RWPE2 (cell line): ENCODE results near the gene EEIG1.

Experiments
- ATAC-seq: fragments of 200-7000 bp; cut with Tn5 transposase; 3 replicates; pipeline ENCODE4 v1.9.1; 2021; ENCODE audit warnings: low read depth
- DNase-seq: peaks from one replicate; pipeline ENCODE4 v3.0.0-alpha.2; 2020; ENCODE audit warnings: low spot score
- H3K27ac ChIP-seq: fragments of 450-650 bp; 2 replicates; pipeline ENCODE4 v1.5.1; 2017; ENCODE audit warnings: mild to moderate bottlenecking; ENCODE audit not compliant: poor library complexity, severe bottlenecking
- H3K27me3 ChIP-seq: fragments of 250-450 bp; sonication (Bioruptor Pico); 2 replicates; pipeline ENCODE4 v1.5.1; 2021; ENCODE audit warnings: mild to moderate bottlenecking, moderate library complexity; ENCODE audit not compliant: insufficient read depth, poor library complexity, severe bottlenecking
- H3K36me3 ChIP-seq: fragments of 250-450 bp; sonication (Bioruptor Pico); 2 replicates; pipeline ENCODE4 v1.5.1; 2020; ENCODE audit warnings: low read depth, mild to moderate bottlenecking, moderate library complexity
- H3K4me1 ChIP-seq: fragments of 250-450 bp; sonication (Bioruptor Pico); 2 replicates; pipeline ENCODE4 v1.5.1; 2021; ENCODE audit warnings: mild to moderate bottlenecking, moderate library complexity; ENCODE audit not compliant: insufficient read depth, poor library complexity, severe bottlenecking
- H3K4me3 ChIP-seq: fragments of 250-450 bp; sonication (Bioruptor Pico); 2 replicates; pipeline ENCODE4 v1.5.1; 2021; ENCODE audit warnings: mild to moderate bottlenecking, moderate library complexity; ENCODE audit not compliant: severe bottlenecking
- H3K9me3 ChIP-seq: fragments of 250-450 bp; sonication (Bioruptor Pico); 2 replicates; pipeline ENCODE4 v1.5.1; 2021; ENCODE audit warnings: mild to moderate bottlenecking, moderate library complexity; ENCODE audit not compliant: severe bottlenecking
- CTCF ChIP-seq: fragments of 450-650 bp; IDR thresholded peaks from one replicate; pipeline ENCODE4 v1.5.1; 2017; ENCODE audit warnings: mild to moderate bottlenecking, moderate library complexity; ENCODE audit not compliant: poor library complexity, severe bottlenecking

Gene EEIG1

GRCh38 chr9:127942216-127943010 lies 38.4 kb downstream of the EEIG1 start:
- Histone ChIP-seq H3K36me3 (no peaks in the 10 kb centered on the region; the same call in 1 of the 2 replicates), H3K4me3 (no peak overlapping the region), H3K9me3 (no peaks in the 10 kb centered on the region), H3K27me3 (no peaks in the 10 kb centered on the region), H3K27ac (no peak overlapping the region), H3K4me1 (no peaks in the 10 kb centered on the region)
- no peak for DNase-seq
- peak; percentile 76 for TF ChIP-seq CTCF
- ATAC-seq, result peak; percentile 62

- Histone ChIP-seq H3K27me3 (no peaks in the 10 kb centered on the region), H3K4me1 (no peaks in the 10 kb centered on the region), H3K9me3 (no peaks in the 10 kb centered on the region), H3K36me3 (no peaks in the 10 kb centered on the region; the same call in 1 of the 2 replicates), H3K27ac (no peak overlapping the region), H3K4me3 (no peak overlapping the region)
- ATAC-seq (no peak), DNase-seq (no peak)
- no peak for TF ChIP-seq CTCF
Observed at GRCh38 chr9:127941961-127942215, 38.9 kb downstream of the EEIG1 start.

- no peaks in the 10 kb centered on the region for H3K9me3 ChIP-seq
- no peaks in the 10 kb centered on the region for H3K27me3 ChIP-seq
- no peak overlapping the region for H3K27ac ChIP-seq
- no peak overlapping the region for H3K4me3 ChIP-seq
- H3K36me3 ChIP-seq, result no peaks in the 10 kb centered on the region; the same call in 1 of the 2 replicates
- ATAC-seq, result no peak
- DNase-seq, result no peak
- peaks cover 2% of the 10 kb centered on the region for H3K4me1 ChIP-seq
- no peak for TF ChIP-seq CTCF
Observed at GRCh38 chr9:127941062-127941960, 39.5 kb downstream of the EEIG1 start.

- Histone ChIP-seq H3K9me3 (no peaks in the 10 kb centered on the region), H3K36me3 (no peaks in the 10 kb centered on the region; the same call in 1 of the 2 replicates), H3K4me3 (no peak overlapping the region), H3K4me1 (peaks cover 6% of the 10 kb centered on the region), H3K27ac (no peak overlapping the region), H3K27me3 (no peaks in the 10 kb centered on the region)
- no peak for ATAC-seq
- DNase-seq, result no peak
- no peak for TF ChIP-seq CTCF
Observed at GRCh38 chr9:127940593-127940992, 40.2 kb downstream of the EEIG1 start.
